ENCODE results near the gene METTL27.
"Not testable (repeated sequence)": the region's sequence is repeated elsewhere in the genome, so short reads cannot be mapped to it uniquely, and the experiment has no call there.

The METTL27 gene

GRCh38 chr7:73885975-73886798 is 43.9 kb upstream of the METTL27 start:
- POLR2A ChIA-PET: interaction anchor here (0.6 kb wide), 1 partner anchor 467 kb away, joined by 3 read pairs; no protein-coding TSS in a partner anchor

GRCh38 chr7:73885433-73885974 is 43.2 kb upstream of the METTL27 start:
- no peaks in the 10 kb centered on the region for H3K9me3 ChIP-seq (ENCODE audit: control insufficient read depth, insufficient read depth, low read depth, low read length)
- POLR2A ChIA-PET: interaction anchor here (0.6 kb wide), 1 partner anchor 467 kb away, joined by 3 read pairs; no protein-coding TSS in a partner anchor
- CTCF ChIA-PET: interaction anchor here (0.6 to 1.5 kb wide), 3 partner anchors 12 to 153 kb away, joined by 3 to 5 read pairs (median 4); no protein-coding TSS in a partner anchor
- no peaks in the 10 kb centered on the region for H3K4me1 ChIP-seq (ENCODE audit: control insufficient read depth, insufficient read depth, low read length)
- H3K36me3 ChIP-seq (ENCODE audit: control insufficient read depth in 2 of 2, insufficient read depth in 1 of 2, low read length in 2 of 2): no peaks in the 10 kb centered on the region
- no peak overlapping the region for H3K4me3 ChIP-seq (ENCODE audit: low read depth, low read length)
- TF ChIP-seq ZNF121 (tag by site-specific recombination; IDR thresholded peaks at IDR 0.05): peak; percentile 46; the same call in 1 of the 2 replicates
- no peak for TF ChIP-seq ZSCAN16 (tag by site-specific recombination; IDR thresholded peaks at IDR 0.05)
- H3K27ac ChIP-seq (ENCODE audit: extremely low read depth, low read depth, low read length): no peak overlapping the region

More at GRCh38 chr7:73885975-73886798, 43.9 kb upstream of the METTL27 start:
- Histone ChIP-seq H3K27ac (ENCODE audit: extremely low read depth, low read depth, low read length) (no peak overlapping the region), H3K9me3 (ENCODE audit: control insufficient read depth, insufficient read depth, low read depth, low read length) (no peaks in the 10 kb centered on the region), H3K4me1 (ENCODE audit: control insufficient read depth, insufficient read depth, low read length) (no peaks in the 10 kb centered on the region), H3K36me3 (ENCODE audit: control insufficient read depth in 2 of 2, insufficient read depth in 1 of 2, low read length in 2 of 2) (no peaks in the 10 kb centered on the region), H3K4me3 (ENCODE audit: low read depth, low read length) (no peak overlapping the region)
- CTCF ChIA-PET: interaction anchor here (1.5 kb wide), 1 partner anchor 141 kb away, joined by 5 read pairs; no protein-coding TSS in a partner anchor
- TF ChIP-seq KLF9 (tag by site-specific recombination; IDR thresholded peaks at IDR 0.05; ENCODE audit: low read depth) (no peak), ZNF433 (tag by site-specific recombination; IDR thresholded peaks at IDR 0.05; ENCODE audit: low read depth) (no peak), AEBP2 (tag by site-specific recombination; IDR thresholded peaks at IDR 0.05; ENCODE audit: borderline replicate concordance) (no peak), ZNF169 (tag by site-specific recombination; IDR thresholded peaks at IDR 0.05) (no peak), ZNF677 (tag by site-specific recombination; IDR thresholded peaks at IDR 0.05) (0 out of 2 replicates have a peak, but pooled peaks have one; percentile 53)

GRCh38 chr7:73884867-73885422 is 42.6 kb upstream of the METTL27 start:
- peak; percentile 70 for TF ChIP-seq ZNF366 (tag by site-specific recombination; conservative IDR thresholded peaks at IDR 0.05)
- not testable (repeated sequence) for H3K4me1 ChIP-seq (ENCODE audit: control insufficient read depth, insufficient read depth, low read length); H3K27ac ChIP-seq (ENCODE audit: extremely low read depth, low read depth, low read length); H3K4me3 ChIP-seq (ENCODE audit: low read depth, low read length); H3K36me3 ChIP-seq (ENCODE audit: control insufficient read depth in 2 of 2, insufficient read depth in 1 of 2, low read length in 2 of 2); H3K9me3 ChIP-seq (ENCODE audit: control insufficient read depth, insufficient read depth, low read depth, low read length)
- POLR2A ChIA-PET: interaction anchor here (0.5 kb wide), 1 partner anchor 325 kb away, joined by 3 read pairs; the partner anchor contains the start of gene LAT2
- CTCF ChIA-PET: interaction anchor here (0.6 to 1.5 kb wide), 3 partner anchors 13 to 154 kb away, joined by 3 to 5 read pairs (median 4); no protein-coding TSS in a partner anchor

GRCh38 chr7:73882047-73882402 is 39.7 kb upstream of the METTL27 start:
- Histone ChIP-seq H3K4me3 (ENCODE audit: low read depth, low read length) (no peak overlapping the region), H3K27ac (ENCODE audit: extremely low read depth, low read depth, low read length) (no peak overlapping the region), H3K36me3 (ENCODE audit: control insufficient read depth in 2 of 2, insufficient read depth in 1 of 2, low read length in 2 of 2) (no peaks in the 10 kb centered on the region), H3K9me3 (ENCODE audit: control insufficient read depth, insufficient read depth, low read depth, low read length) (no peaks in the 10 kb centered on the region), H3K4me1 (ENCODE audit: control insufficient read depth, insufficient read depth, low read length) (no peaks in the 10 kb centered on the region)
- TF ChIP-seq ZNF239 (tag by site-specific recombination; IDR thresholded peaks at IDR 0.05): peak; percentile 78; the same call in 1 of the 2 replicates
- no peak for TF ChIP-seq ZNF513 (tag by site-specific recombination; IDR thresholded peaks at IDR 0.05)
- ChIA-PET CTCF (no interaction called here), POLR2A (no interaction called here)
